ENCODE results near the gene ZNF740. TPM values are rescaled to one million over a fixed set of nuclear protein-coding genes. Genes with fewer than 3 reads are reported as not detected.

Gene ZNF740
- total and polyA plus RNA-seq, 2 of the 8 experiments (the other 6 are each of a cell fraction or from before 2014, with no cell fraction given): 8.2 to 40.0 TPM

DNA sequence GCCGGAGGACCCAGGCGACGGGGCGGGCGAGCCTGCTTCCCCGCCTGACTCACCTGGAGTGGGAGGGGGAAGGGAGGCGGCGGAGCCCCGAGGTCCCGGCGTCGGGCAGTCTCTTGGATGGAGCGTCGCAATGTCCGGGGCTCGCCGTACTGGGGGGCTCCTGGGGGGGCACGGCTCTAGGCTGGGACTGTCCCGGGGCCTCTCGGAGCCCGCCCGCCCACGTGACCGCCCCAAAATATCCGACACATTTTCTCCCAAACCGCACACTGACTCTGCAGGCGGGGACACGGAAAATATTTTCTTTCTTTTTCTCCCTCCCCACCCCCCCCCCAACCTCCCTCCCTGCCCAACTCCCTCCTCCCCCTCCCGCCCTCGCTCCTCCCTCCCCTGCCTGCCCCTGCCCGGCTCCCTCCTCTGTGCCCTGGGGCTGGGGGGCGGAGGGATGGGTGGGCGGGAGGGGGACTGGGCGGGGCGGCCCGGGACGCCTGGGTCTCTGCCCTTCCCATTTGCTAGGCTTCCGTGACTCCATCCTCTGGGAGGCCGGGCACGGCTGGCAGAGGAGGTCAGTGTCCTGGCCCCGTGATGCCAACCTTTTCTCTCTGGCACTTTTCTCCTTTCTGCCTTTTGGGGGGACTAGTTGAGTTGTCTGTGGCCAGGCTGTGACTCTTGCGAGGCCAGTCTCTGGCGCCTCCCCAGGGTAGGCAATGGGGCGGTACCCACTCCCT, 51.6 kb downstream of the ZNF740 start, which contains the start of gene RARG (continued):
- TF ChIP-seq SRF (IDR thresholded peaks at IDR 0.05; ENCODE audit: low read depth, low read length): no peak
- no peak for TF ChIP-seq POU5F1 (IDR thresholded peaks at IDR 0.05; ENCODE audit: low read depth, low read length)
